ENCODE data around the gene RTCA.
"Not testable (repeated sequence)": the region's sequence is repeated elsewhere in the genome, so short reads cannot be mapped to it uniquely, and the experiment has no call there.

RTCA gene

DNA sequence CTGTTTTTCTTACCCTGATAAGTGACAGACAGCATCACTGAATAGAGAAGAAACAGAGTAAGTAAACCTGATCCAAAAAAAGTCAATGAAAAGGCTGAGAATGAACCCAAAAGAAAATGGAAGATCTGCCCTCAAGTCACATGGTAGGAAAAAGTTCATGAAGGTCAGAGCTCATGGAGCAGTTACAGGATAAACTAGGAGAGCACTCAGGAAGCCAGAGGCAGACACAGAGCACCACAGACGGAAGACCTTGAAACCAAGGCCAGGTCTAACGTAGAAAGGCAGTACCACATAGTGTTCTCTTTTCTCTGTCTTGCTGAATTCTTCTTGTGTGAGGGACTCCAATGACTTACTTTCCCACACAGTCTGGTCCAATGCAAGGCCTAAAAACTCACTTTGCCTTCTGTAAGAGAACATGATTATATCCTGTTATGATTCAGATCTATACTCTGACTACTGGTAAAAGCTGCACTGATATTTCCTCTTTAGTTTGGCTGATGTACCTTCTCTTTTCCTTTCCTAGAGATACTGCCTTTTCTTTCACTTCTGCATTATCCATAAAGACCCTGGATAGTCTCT is 40.8 kb downstream of the RTCA start:
- DNase-seq (ENCODE audit: low spot score), result no peak

DNA sequence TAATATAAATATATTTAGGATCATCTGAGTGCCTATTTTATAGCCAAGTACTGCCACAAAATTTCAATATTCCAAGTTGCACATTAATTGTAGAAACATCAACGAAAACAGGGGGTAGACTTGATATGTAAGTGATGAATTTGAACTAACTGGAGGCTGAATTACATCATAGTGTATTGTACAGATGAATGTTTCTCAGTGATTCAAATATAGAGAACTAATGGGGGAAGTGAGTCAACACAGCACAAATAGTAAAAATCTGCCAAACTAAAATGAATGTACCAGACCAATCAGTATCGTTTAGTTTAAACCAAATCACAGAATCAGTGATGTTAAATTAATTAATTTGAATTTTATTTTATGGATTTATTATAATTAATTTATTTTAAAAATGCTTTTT is 42.8 kb downstream of the RTCA start:
- DNase-seq (ENCODE audit: low spot score) (no peak), FAIRE-seq (no peak)

More for the DNA sequence above, 40.8 kb downstream of the RTCA start:
- no peak for FAIRE-seq

DNA sequence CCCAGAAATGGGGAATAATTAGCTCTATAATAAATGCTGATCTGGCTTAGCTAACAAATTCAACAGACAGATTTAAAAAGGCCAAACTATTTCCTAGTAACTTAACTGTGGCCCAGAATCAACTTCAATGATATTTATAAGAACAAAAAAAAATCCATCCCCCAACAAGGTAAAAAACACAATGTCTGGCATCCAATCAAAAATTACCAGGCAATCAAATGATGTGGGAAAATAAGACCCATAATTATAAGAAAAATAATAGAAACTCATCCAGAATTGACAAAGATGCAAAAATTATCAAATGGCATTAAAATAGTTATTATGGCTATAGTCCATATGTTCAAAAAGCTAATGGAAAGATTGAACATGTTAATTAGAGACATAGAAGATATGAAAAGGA is 43.8 kb downstream of the RTCA start:
- DNase-seq (ENCODE audit: low spot score) (no peak), FAIRE-seq (no peak)

DNA sequence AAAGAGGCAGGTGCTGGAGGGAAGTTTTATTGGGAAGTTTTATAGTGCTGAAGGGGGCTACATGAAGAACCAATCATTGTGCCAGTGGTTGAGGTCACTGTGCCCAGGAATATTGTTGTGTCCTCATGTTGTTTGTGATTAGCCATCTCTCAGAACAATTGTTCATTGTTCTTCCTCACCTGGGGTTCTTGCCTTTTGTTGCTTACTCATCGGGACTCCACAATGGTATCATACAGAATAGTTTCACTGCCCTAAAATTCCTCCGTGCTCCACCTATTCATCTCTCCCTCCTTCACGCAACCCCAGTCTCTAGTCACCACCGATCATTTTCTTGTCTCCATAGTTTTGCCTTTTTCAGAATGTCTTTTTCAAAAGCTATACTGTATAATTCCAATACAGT is 47.4 kb downstream of the RTCA start:
- FAIRE-seq (no peak), DNase-seq (ENCODE audit: low spot score) (peak; percentile 48)

DNA sequence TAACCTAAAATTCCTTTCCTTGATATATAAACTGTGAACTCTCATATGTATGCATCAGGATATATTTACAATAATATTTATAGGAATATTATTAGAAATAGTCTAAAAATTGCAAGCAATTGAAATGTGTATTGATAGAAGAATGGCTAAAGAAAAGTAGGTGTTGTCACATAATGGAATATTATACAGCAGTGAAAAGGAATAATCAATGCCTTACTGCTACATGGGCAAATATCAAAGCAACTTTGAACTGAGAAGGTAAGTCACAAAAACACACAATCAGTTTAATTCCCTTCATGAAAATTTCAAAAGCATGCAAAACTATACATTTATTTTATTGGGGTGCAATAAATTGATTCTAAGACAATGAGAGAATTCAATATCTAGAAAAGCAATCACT is 50.6 kb downstream of the RTCA start:
- no peak for FAIRE-seq
- DNase-seq (ENCODE audit: low spot score), result no peak

DNA sequence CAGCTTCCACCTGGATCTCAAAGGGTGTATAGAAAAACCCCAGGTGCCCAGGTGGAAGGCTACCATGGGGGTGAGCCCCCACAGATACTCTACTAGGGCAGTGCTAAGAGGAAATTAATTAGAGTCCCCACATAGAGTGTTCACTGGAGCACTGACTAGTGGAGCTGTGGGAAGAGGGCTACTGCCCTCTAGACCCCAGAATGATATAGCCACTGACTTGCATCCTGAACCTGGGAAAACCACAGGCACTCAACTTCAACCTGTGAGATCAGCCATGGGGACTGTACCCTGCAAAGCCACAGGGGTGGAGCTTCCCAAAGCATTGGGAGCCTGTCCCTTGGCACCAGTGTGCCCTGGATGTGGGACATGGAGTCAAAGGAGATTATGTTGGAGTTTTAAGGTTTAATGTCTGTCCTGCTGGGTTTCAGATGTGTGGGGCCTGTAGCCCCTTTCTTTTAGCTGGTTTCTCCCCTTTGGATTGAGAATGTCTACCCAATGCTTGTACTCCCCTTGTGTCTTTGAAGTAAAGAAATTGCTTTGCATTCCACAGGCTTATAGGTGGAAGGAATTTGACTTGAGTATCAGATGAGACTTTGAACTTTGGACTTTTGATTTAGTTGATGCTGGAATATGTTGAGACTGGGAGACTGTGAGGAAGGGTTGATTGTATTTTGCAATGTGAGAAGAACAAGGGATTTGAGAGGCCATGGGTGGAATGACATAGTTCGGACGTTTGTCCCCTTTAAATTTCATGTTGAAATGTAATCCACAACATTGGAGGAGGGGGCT is 54.5 kb downstream of the RTCA start:
- DNase-seq (ENCODE audit: low spot score), result no peak
- no peak for FAIRE-seq

DNA sequence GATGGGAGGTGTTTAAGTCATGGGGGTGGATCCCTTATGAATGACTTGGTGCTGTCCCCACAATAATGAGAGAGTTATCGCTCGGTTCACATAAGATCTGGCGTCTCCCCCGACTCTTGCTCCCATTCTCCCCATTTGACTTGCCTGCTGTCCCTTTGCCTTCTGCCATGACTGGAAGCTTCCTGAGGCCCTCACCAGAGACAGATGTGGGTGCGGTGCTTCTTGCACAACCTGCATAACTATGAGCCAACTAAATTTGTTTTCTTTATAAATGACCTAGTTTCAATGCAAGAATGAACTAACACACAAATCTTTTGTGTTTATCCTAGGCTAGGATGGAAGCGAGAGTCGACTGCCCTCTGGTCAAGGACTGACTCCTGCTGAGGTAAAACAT is 55.1 kb downstream of the RTCA start:
- FAIRE-seq (no peak), DNase-seq (ENCODE audit: low spot score) (no peak)

DNA sequence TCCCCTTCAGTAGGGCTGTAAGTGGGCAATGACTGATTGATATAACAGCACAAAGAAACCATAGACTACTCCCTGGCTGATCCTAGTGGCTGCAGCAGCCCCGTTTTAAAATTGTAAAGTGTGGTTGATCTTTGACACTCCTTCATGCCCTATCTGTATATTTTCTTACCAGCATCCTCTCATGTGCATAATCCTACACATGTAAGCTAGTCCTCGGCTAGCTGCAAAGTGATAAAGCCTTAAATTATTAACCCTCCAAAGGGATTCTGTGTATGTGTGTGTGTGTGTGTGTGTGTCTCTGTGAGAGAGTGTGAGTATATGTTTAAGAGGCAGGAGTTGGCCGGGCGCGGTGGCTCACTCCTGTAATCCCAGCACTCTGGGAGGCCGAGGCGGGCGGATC is 55.5 kb downstream of the RTCA start:
- FAIRE-seq (no peak), DNase-seq (ENCODE audit: low spot score) (no peak)

DNA sequence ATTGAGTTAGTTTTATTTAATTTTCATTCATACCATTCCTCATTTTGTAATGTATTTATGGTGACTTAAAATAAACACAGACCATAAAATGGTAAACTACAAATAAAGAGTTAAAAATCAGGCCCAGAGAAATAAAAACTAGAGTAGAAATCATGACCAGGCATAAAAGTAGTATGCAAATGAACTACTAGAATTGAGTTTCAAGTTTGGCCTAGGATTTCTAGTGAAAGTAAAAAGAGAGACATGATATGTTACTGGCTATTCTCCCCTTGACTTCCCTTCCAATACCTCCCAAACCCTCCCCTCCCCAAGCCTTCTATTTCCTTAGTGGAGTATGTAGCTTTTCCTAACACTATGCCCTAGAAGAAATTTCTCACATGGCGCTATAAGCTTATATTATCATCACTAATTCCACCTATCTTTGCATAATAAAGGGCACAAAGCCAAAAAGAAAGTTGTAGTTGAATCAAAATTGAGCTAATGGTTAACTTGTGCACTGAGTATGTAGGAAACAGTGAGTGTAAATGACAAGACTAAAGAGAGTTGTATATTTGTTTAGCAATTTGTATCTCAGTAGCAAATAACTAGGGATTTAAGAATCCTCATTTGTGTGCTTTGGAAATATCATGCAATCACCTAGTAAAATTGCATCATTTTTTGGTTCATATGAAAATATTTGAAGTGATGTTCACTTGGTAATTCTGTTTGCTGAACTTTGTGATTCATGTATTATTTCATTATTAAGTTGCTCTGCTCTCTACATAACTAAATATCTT is 56.6 kb downstream of the RTCA start:
- DNase-seq (ENCODE audit: low spot score) (no peak), FAIRE-seq (no peak)

DNA sequence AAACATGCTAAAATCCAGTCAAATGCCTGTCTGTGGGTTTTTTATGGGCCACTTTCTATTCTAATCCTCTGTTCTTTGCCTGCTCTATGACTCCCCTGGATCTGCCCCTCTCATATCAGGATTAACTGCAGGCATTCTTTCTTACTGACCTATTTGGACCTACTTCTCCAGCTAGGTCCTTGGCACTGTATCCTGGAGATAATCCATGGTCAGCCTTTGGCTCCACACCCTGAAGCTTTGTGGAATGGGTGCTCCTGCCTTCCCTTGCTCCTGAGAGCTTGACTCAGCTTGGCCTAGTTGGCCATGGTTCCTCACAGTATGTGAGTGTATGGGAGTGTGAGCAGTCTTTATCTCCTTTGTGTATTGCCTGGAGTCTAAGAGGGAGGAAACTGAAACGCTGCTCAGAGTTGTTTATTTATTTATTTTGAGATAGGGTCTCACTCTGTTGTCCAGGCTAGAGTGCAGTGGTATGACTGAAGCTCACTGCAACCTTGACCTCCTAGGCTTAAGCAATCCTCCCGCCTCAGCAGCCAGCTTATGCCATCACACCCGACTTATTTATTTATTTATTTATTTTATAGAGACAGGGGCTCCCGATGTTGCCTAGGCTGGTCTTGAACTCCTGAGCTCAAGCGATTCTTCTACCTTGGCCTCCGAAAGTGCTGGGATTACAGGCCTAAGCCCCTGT is 57.5 kb downstream of the RTCA start:
- no peak for DNase-seq (ENCODE audit: low spot score)
- no peak for FAIRE-seq

DNA sequence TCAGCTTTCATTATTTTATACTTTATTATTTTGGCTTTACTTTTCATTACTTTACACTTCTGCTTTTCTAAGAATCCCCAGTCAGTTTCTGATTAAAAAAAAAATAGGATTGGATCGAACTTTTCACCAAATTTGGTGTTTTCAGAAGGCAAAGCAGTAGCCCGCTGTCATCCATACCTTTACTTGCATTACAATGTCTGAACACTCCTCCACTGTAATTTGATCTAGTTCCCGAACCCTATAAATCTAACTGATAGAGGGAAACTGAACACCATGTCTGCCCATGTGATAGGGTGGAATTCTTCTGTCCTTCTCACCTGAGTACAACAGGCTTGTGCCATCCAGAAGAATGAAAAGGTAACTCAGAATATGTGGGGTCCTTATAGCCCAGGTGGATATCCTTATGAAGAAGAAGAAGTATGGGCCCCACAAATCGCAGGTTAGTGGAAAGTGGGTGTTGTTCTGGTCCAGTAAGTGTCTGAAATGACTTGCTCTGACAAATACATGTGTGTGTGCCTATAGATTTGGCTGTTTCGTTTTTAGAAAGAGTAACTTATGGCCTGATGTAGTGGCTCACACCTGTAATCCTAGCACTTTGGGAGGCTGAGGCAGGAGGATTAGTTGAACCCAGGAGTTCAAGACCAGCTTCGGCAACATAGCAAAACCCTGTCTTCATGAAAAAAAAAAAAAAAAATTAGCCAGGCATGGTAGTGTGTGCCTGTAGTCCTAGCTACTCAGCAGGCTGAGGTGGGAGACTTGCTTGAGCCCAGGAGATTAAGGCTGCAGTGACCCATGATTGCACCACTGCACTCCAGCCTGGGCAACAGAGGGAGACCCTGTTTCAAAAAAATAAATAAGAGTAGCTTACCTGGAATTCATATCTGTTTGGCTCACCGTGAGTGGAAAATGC is 59.7 kb downstream of the RTCA start:
- FAIRE-seq (no peak), DNase-seq (ENCODE audit: low spot score) (no peak)

DNA sequence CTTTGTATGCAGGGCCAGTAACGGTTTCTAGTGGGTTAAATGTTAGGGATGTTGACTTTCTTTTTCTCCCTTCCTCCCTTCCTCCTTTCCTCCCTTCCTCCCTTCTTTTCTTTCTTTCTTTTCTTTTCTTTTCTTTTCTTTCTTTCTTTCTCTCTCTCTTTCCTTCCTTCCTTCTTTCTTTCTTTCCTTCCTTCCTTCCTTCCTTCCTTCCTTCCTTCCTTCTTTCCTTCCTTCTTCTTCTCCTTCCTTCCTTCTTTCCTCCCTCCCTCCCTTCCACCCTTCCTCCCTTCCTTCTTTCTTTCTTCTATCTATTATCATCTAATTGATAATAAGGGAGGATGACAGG is 60.3 kb downstream of the RTCA start:
- not testable (repeated sequence) for DNase-seq (ENCODE audit: low spot score); FAIRE-seq

DNA sequence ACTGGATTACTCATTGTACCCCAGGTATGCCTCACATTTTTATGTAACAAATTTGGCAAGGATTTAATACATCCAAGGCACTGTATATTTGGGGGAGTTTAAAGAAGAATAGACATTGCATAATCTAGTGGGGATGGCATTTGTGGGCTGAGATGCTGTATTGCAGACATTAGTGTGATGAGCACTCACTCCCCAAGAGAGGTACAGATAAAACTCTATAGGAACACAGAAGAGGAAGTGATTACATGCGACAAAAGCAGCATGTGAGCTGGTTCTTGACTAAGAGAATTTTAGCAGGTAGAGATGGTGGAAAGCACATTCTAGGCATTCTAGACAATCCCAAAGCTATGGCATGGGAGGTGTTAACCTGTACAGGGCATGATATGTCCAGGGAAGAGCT is 62.1 kb downstream of the RTCA start:
- DNase-seq (ENCODE audit: low spot score) (no peak), FAIRE-seq (no peak)

DNA sequence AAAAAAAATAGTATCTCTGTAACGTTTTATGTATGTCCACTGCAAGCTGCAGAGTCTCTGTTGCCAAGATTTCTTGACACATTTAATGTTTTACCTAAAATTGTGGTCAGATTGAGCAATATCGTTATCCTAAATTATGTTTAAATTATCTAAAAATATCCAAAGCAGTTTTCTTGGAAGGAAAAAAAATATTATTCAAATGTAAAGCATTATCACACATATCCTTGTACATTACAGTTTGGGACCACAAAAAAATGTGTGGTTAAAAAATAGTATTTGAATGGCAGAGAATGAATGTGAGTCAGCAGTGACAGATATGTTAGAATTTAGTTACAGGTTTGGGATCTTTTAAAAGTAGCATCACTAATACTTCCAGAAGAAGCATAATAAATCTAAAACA is 65.1 kb downstream of the RTCA start:
- DNase-seq (ENCODE audit: low spot score); FAIRE-seq: not testable (repeated sequence)

DNA sequence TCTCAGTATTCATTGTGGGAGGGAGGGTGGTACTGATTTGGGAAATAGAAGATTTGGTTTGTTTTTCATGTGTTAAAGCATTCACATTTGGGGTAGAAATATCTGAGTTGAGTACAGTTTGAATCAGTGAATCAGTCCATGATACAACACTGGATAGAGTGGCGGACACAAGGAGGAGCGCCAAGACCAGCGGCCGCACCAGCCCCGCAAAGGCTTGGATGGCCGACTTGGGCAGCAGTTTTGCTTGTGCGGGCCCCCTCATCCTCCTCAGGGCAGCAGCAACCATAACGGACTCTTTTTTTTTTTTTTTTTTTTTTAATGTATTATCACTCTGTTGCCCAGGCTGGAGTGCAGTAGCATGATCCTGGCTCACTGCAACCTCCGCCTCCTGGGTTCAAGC is 66.3 kb downstream of the RTCA start:
- DNase-seq (ENCODE audit: low spot score), result no peak
- FAIRE-seq, result no peak

DNA sequence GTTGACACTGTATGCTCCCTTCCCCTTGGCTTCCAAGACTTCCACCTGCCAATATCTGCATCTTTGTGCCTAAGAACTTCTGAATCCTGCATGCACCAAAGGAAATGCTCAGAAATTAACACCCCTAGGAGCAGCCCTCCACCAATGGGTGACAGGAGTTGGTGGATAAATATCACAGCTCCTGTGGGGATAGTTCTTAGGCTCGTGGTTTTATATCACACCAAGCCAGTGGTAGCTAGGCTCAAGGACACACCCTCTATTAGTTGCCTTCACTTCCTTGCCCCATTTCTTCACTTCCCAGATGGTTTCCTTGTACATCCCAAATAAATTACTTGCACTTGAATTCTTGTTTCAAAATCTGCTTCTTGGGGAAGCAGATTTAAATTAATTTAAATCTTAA is 69.4 kb downstream of the RTCA start:
- DNase-seq (ENCODE audit: low spot score) (no peak), FAIRE-seq (no peak)

DNA sequence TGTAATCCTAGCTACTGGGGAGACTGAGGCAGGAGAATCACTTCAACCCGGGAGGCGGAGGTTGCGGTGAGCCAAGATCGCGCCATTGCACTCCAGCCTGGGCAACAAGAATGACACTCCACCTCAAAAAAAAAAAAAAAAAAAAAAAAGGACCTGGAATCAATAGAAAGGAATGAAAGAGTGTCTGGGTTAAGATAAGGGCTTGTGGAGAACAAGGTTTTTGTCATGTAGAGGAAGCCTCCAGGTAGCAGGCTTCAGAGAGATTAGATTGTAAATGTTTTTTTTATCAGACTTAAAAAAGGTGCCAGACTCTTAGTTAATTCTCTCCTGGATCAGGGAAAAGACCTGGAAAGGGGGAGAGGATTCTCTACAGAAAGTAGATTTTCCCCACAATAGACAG is 71.9 kb downstream of the RTCA start:
- not testable (repeated sequence) for FAIRE-seq; DNase-seq (ENCODE audit: low spot score)

DNA sequence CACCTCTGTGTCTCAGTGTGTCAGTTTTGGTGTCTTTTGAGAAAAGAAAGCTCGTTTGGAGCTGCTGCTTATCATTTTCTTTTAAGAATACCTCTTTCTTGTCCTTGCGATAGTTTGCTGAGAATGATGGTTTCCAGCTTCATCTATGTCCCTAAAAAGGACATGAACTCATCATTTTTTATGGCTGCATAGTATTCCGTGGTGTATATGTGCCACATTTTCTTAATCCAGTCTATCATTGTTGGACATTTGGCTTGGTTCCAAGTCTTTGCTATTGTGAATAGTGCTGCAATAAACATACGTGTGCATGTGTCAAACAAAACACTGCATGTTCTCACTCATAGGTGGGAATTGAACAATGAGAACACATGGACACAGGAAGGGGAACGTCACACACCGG is 73.7 kb downstream of the RTCA start:
- FAIRE-seq; DNase-seq (ENCODE audit: low spot score): not testable (repeated sequence)

DNA sequence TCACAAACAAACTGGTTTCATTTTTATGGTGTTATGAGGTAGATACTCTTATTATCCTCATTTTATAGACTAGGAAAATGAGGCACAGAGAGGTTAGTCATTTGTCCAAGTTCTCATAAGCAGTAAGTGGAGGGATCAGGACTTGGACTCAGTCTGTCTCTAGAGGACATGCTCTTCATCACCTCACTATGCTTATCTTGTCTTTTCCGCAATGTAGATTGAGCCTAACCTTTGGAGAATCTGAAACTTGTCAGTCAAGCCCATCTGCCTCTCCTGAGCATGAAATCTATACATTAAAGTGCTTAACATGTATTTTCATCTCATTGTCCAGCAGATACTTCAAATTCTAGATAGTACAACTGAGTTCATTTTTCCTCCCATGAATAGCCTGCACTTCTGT is 74.5 kb downstream of the RTCA start:
- FAIRE-seq (no peak), DNase-seq (ENCODE audit: low spot score) (no peak)

DNA sequence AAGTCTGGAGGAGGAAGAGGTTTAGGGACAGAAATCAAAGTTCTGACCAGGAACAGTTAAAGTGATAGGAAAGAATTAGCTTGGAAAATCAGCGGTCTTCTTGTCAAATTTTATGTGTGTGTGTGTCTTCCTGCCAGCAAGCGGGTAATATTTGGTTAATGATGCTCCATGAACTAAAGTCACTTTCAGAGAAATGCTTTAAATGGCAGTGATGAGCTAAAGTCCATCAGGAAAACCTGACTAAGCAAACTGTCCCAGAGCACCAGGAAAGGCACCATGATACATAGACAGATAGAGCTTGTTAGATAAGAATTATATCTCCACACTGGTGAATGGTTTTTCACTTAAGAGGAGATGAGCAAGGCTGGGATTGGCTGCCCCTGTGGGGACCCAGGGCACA is 76.3 kb downstream of the RTCA start:
- FAIRE-seq (no peak), DNase-seq (ENCODE audit: low spot score) (no peak)
